ENCODE data around the gene REC8.

Gene REC8

GRCh38 chr14:24149302-24149969 is 22.4 kb upstream of the REC8 start:
- Histone ChIP-seq H3K27me3 (ENCODE audit: control insufficient read depth, insufficient read depth, low read length, poor library complexity, severe bottlenecking) (no peaks in the 10 kb centered on the region), H3K36me3 (ENCODE audit: control insufficient read depth, insufficient read depth, low read length) (peaks cover 20% of the 10 kb centered on the region), H3K27ac (ENCODE audit: insufficient read depth, low read depth, low read length, poor library complexity, severe bottlenecking) (no peak overlapping the region), H3K9me3 (ENCODE audit: control insufficient read depth, low read length) (no peaks in the 10 kb centered on the region), H3K4me1 (ENCODE audit: control insufficient read depth, insufficient read depth, low read length) (peaks cover 4% of the 10 kb centered on the region), H3K4me3 (ENCODE audit: insufficient read depth, low read depth, low read length) (no peak overlapping the region)
- 85 to 98% methylated on average over 3 of the region's 3 CpGs for WGBS, 2 experiments

- peaks cover 24% of the 10 kb centered on the region for H3K36me3 ChIP-seq (ENCODE audit: control insufficient read depth, insufficient read depth, low read length)
- WGBS, 2 experiments = 94 to 96% methylated on average over 9 of the region's 9 CpGs
- no peak overlapping the region for H3K4me3 ChIP-seq (ENCODE audit: insufficient read depth, low read depth, low read length)
- no peaks in the 10 kb centered on the region for H3K9me3 ChIP-seq (ENCODE audit: control insufficient read depth, low read length)
- no peak overlapping the region for H3K27ac ChIP-seq (ENCODE audit: insufficient read depth, low read depth, low read length, poor library complexity, severe bottlenecking)
- H3K4me1 ChIP-seq (ENCODE audit: control insufficient read depth, insufficient read depth, low read length) = peaks cover 4% of the 10 kb centered on the region
- H3K27me3 ChIP-seq (ENCODE audit: control insufficient read depth, insufficient read depth, low read length, poor library complexity, severe bottlenecking) = no peaks in the 10 kb centered on the region
Measured at GRCh38 chr14:24150061-24150460, 21.8 kb upstream of the REC8 start.

GRCh38 chr14:24150567-24150966 is 21.3 kb upstream of the REC8 start:
- Histone ChIP-seq H3K4me3 (ENCODE audit: insufficient read depth, low read depth, low read length) (no peak overlapping the region), H3K4me1 (ENCODE audit: control insufficient read depth, insufficient read depth, low read length) (peaks cover 4% of the 10 kb centered on the region), H3K36me3 (ENCODE audit: control insufficient read depth, insufficient read depth, low read length) (peaks cover 29% of the 10 kb centered on the region), H3K9me3 (ENCODE audit: control insufficient read depth, low read length) (no peaks in the 10 kb centered on the region), H3K27me3 (ENCODE audit: control insufficient read depth, insufficient read depth, low read length, poor library complexity, severe bottlenecking) (no peaks in the 10 kb centered on the region), H3K27ac (ENCODE audit: insufficient read depth, low read depth, low read length, poor library complexity, severe bottlenecking) (no peak overlapping the region)
- WGBS, 2 experiments = 96 to 97% methylated on average over 9 of the region's 9 CpGs

- Histone ChIP-seq H3K36me3 (ENCODE audit: control insufficient read depth, insufficient read depth, low read length) (peaks cover 33% of the 10 kb centered on the region), H3K4me1 (ENCODE audit: control insufficient read depth, insufficient read depth, low read length) (peaks cover 4% of the 10 kb centered on the region), H3K9me3 (ENCODE audit: control insufficient read depth, low read length) (no peaks in the 10 kb centered on the region), H3K27me3 (ENCODE audit: control insufficient read depth, insufficient read depth, low read length, poor library complexity, severe bottlenecking) (no peaks in the 10 kb centered on the region), H3K4me3 (ENCODE audit: insufficient read depth, low read depth, low read length) (no peak overlapping the region), H3K27ac (ENCODE audit: insufficient read depth, low read depth, low read length, poor library complexity, severe bottlenecking) (no peak overlapping the region)
- WGBS, 2 experiments = 91 to 95% methylated on average over 9 of the region's 9 CpGs
Measured at GRCh38 chr14:24150993-24151392, 20.9 kb upstream of the REC8 start.

- Histone ChIP-seq H3K27ac (ENCODE audit: insufficient read depth, low read depth, low read length, poor library complexity, severe bottlenecking) (no peak overlapping the region), H3K36me3 (ENCODE audit: control insufficient read depth, insufficient read depth, low read length) (peaks cover 35% of the 10 kb centered on the region)
- 91 to 95% methylated on average over 16 of the region's 16 CpGs for WGBS, 2 experiments
Measured at GRCh38 chr14:24151404-24152080, 20.3 kb upstream of the REC8 start.

GRCh38 chr14:24155100-24155499 is 16.8 kb upstream of the REC8 start:
- no peaks in the 10 kb centered on the region for H3K27me3 ChIP-seq (ENCODE audit: control insufficient read depth, insufficient read depth, low read length, poor library complexity, severe bottlenecking)
- no peak overlapping the region for H3K27ac ChIP-seq (ENCODE audit: insufficient read depth, low read depth, low read length, poor library complexity, severe bottlenecking)
- H3K4me1 ChIP-seq (ENCODE audit: control insufficient read depth, insufficient read depth, low read length) = no peaks in the 10 kb centered on the region
- H3K36me3 ChIP-seq (ENCODE audit: control insufficient read depth, insufficient read depth, low read length) = peaks cover 49% of the 10 kb centered on the region
- H3K4me3 ChIP-seq (ENCODE audit: insufficient read depth, low read depth, low read length) = no peak overlapping the region
- 95 to 96% methylated on average over 10 of the region's 10 CpGs for WGBS, 2 experiments
- no peaks in the 10 kb centered on the region for H3K9me3 ChIP-seq (ENCODE audit: control insufficient read depth, low read length)

More at GRCh38 chr14:24151404-24152080, 20.3 kb upstream of the REC8 start:
- H3K4me3 ChIP-seq (ENCODE audit: insufficient read depth, low read depth, low read length) = no peak overlapping the region
- H3K4me1 ChIP-seq (ENCODE audit: control insufficient read depth, insufficient read depth, low read length) = peaks cover 4% of the 10 kb centered on the region
- no peaks in the 10 kb centered on the region for H3K9me3 ChIP-seq (ENCODE audit: control insufficient read depth, low read length)
- H3K27me3 ChIP-seq (ENCODE audit: control insufficient read depth, insufficient read depth, low read length, poor library complexity, severe bottlenecking) = no peaks in the 10 kb centered on the region

- Histone ChIP-seq H3K9me3 (ENCODE audit: control insufficient read depth, low read length) (no peaks in the 10 kb centered on the region), H3K4me1 (ENCODE audit: control insufficient read depth, insufficient read depth, low read length) (no peaks in the 10 kb centered on the region), H3K27me3 (ENCODE audit: control insufficient read depth, insufficient read depth, low read length, poor library complexity, severe bottlenecking) (no peaks in the 10 kb centered on the region), H3K36me3 (ENCODE audit: control insufficient read depth, insufficient read depth, low read length) (peaks cover 37% of the 10 kb centered on the region), H3K27ac (ENCODE audit: insufficient read depth, low read depth, low read length, poor library complexity, severe bottlenecking) (no peak overlapping the region), H3K4me3 (ENCODE audit: insufficient read depth, low read depth, low read length) (no peak overlapping the region)
- WGBS, 2 experiments = 95 to 96% methylated on average over 1 of the region's 1 CpG
Measured at GRCh38 chr14:24156840-24157239, 15.0 kb upstream of the REC8 start.

GRCh38 chr14:24157331-24157730 is 14.5 kb upstream of the REC8 start:
- Histone ChIP-seq H3K27me3 (ENCODE audit: control insufficient read depth, insufficient read depth, low read length, poor library complexity, severe bottlenecking) (no peaks in the 10 kb centered on the region), H3K4me3 (ENCODE audit: insufficient read depth, low read depth, low read length) (no peak overlapping the region), H3K27ac (ENCODE audit: insufficient read depth, low read depth, low read length, poor library complexity, severe bottlenecking) (no peak overlapping the region), H3K4me1 (ENCODE audit: control insufficient read depth, insufficient read depth, low read length) (no peaks in the 10 kb centered on the region), H3K9me3 (ENCODE audit: control insufficient read depth, low read length) (no peaks in the 10 kb centered on the region), H3K36me3 (ENCODE audit: control insufficient read depth, insufficient read depth, low read length) (peaks cover 34% of the 10 kb centered on the region)
- 94 to 95% methylated on average over 12 of the region's 12 CpGs for WGBS, 2 experiments

- 96% methylated on average over 11 of the region's 11 CpGs for WGBS, 2 experiments
- Histone ChIP-seq H3K4me1 (ENCODE audit: control insufficient read depth, insufficient read depth, low read length) (no peaks in the 10 kb centered on the region), H3K4me3 (ENCODE audit: insufficient read depth, low read depth, low read length) (no peak overlapping the region), H3K36me3 (ENCODE audit: control insufficient read depth, insufficient read depth, low read length) (peaks cover 32% of the 10 kb centered on the region), H3K27me3 (ENCODE audit: control insufficient read depth, insufficient read depth, low read length, poor library complexity, severe bottlenecking) (no peaks in the 10 kb centered on the region), H3K9me3 (ENCODE audit: control insufficient read depth, low read length) (no peaks in the 10 kb centered on the region), H3K27ac (ENCODE audit: insufficient read depth, low read depth, low read length, poor library complexity, severe bottlenecking) (no peak overlapping the region)
Measured at GRCh38 chr14:24159777-24160498, 11.9 kb upstream of the REC8 start.

- peaks cover 26% of the 10 kb centered on the region for H3K36me3 ChIP-seq (ENCODE audit: control insufficient read depth, insufficient read depth, low read length)
- H3K27ac ChIP-seq (ENCODE audit: insufficient read depth, low read depth, low read length, poor library complexity, severe bottlenecking) = no peak overlapping the region
- WGBS, 2 experiments = 96 to 98% methylated on average over 4 of the region's 4 CpGs
Measured at GRCh38 chr14:24160499-24160849, 11.4 kb upstream of the REC8 start.

More at GRCh38 chr14:24160499-24160849, 11.4 kb upstream of the REC8 start:
- H3K4me1 ChIP-seq (ENCODE audit: control insufficient read depth, insufficient read depth, low read length) = no peaks in the 10 kb centered on the region
- H3K4me3 ChIP-seq (ENCODE audit: insufficient read depth, low read depth, low read length) = no peak overlapping the region
- H3K27me3 ChIP-seq (ENCODE audit: control insufficient read depth, insufficient read depth, low read length, poor library complexity, severe bottlenecking) = no peaks in the 10 kb centered on the region
- no peaks in the 10 kb centered on the region for H3K9me3 ChIP-seq (ENCODE audit: control insufficient read depth, low read length)
